Activated CD4-positive, alpha-beta memory T cell treated with anti-CD3 and anti-CD28 coated beads for 36 hours (primary cell): ENCODE measurements around the gene CXorf65. TPM values are rescaled to one million over a fixed set of nuclear protein-coding genes. Genes with fewer than 3 reads are reported as not detected.

ENCODE experiments used
- CTCF ChIA-PET: fragments of 350-600 bp; sonication (Branson Sonifier 250); formaldehyde crosslinking; loops from one replicate; lab custom pipeline; 2021; ENCODE audit warnings: antibody characterized with exemption, inconsistent platforms; lab: Charles Lee
- POLR2A ChIA-PET: fragments of 350-600 bp; sonication (Branson Sonifier 250); formaldehyde crosslinking; loops from one replicate; lab custom pipeline; 2021; ENCODE audit warnings: antibody characterized with exemption; lab: Charles Lee
- DNase-seq: peaks from one replicate; pipeline ENCODE4 v3.0.0-alpha.2; 2020
- H3K27ac Mint-ChIP-seq: one replicate; pipeline ENCODE4 v1.8.0; 2021; ENCODE audit warnings: mixed read lengths
- H3K27me3 Mint-ChIP-seq: one replicate; pipeline ENCODE4 v1.8.0; 2021; ENCODE audit warnings: mixed read lengths
- H3K36me3 Mint-ChIP-seq: one replicate; pipeline ENCODE4 v1.8.0; 2021; ENCODE audit warnings: mixed read lengths
- H3K4me1 Mint-ChIP-seq: one replicate; pipeline ENCODE4 v1.8.0; 2021; ENCODE audit warnings: low read depth, mixed read lengths
- H3K4me3 Mint-ChIP-seq: one replicate; pipeline ENCODE4 v1.8.0; 2021; ENCODE audit warnings: mild to moderate bottlenecking, mixed read lengths
- H3K9me3 Mint-ChIP-seq: one replicate; pipeline ENCODE4 v1.8.0; 2021; ENCODE audit warnings: mixed read lengths
- intact Hi-C: fragments of 100-400 bp; cut with micrococcal nuclease; formaldehyde crosslinking; loops from one replicate; pipeline ENCODE4 v1.15.1; 2023
- total RNA-seq, 2 experiments: library from RNA; stranded (reverse); gene quantifications; one replicate each; pipeline ENCODE4 v1.2.3, GENCODE V29; 2021

Gene CXorf65
- total RNA-seq, 2 experiments from 2014 or later = 12.0 to 12.6 TPM

DNA sequence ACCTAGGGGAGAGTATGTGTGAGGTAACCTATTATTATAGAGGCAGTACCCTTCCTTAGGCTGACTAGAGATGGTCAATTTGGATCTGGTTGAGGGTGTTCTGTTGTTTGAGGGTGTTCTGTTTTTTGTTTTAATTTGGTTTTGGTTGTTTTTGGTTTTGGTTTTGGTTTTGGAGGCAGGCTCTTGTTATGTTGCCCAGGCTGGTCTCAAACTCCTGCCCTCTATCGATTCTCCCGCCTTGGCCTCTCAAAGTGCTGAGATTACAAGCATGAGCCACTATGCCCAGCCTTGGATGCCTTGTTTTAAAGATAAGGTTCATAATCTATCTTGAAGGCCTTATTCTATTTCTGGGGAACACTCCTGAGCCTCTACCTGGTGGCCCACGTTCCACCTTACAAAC, 912 bp downstream of the CXorf65 start:
- intact Hi-C loops = no loop called here

GRCh38 chrX:71103110-71103983, 3.2 kb downstream of the CXorf65 start:
- Mint-ChIP-seq H3K9me3 (no peaks in the 10 kb centered on the region), H3K4me1 (peaks cover 78% of the 10 kb centered on the region), H3K4me3 (peak overlapping the region; percentile 56), H3K27ac (peak overlapping the region; percentile 83), H3K36me3 (peaks cover 27% of the 10 kb centered on the region), H3K27me3 (no peaks in the 10 kb centered on the region)
- peak; percentile 71 for DNase-seq
- CTCF ChIA-PET = interaction anchor here (0.8 to 4.9 kb wide), 3 partner anchors 8 to 26 kb away, joined by 3 to 33 read pairs (median 5); partner anchors contain the start of genes IL2RG and MED12
- POLR2A ChIA-PET = interaction anchor here (1.1 to 3.4 kb wide), 3 partner anchors 8 to 78 kb away, joined by 3 to 28 read pairs (median 7); partner anchors contain the start of genes IL2RG and MED12
- intact Hi-C loops = loop anchor here (1.0 kb wide), 1 partner anchor 8 kb away; the partner anchor contains the start of gene IL2RG

More for the DNA sequence above, 912 bp downstream of the CXorf65 start:
- Mint-ChIP-seq H3K4me1 (peaks cover 66% of the 10 kb centered on the region), H3K9me3 (no peaks in the 10 kb centered on the region), H3K27me3 (no peaks in the 10 kb centered on the region), H3K36me3 (peaks cover 50% of the 10 kb centered on the region), H3K27ac (peak overlapping the region; percentile 98), H3K4me3 (peak overlapping the region; percentile 56)
- ChIA-PET CTCF (interaction anchor here (1.8 kb wide), 1 partner anchor 72 kb away, joined by 4 read pairs; no protein-coding TSS in a partner anchor), POLR2A (interaction anchor here (0.9 kb wide), 1 partner anchor 13 kb away, joined by 3 read pairs; the partner anchor contains the start of gene MED12)
- no peak for DNase-seq

DNA sequence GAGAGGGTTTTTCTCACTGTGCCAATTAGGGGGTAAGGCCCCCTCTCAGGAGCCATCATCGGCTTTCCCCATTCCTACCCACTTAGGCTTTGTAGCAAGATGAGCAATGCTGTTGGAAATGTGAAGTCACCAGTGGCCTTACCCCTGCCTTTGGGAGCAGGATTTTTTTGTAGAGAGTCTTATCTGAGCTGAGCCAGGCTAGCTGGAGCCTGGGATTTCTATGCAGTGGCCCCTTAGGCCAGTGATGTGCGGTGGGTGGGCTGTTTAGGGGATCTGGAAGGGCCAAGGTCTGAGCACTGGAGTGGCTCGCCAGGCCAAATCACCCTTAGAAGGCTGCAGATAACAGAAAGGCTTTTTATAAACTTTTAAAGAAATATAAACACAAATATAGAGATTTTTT, 4.2 kb downstream of the CXorf65 start:
- Mint-ChIP-seq H3K27me3 (no peaks in the 10 kb centered on the region), H3K36me3 (peaks cover 16% of the 10 kb centered on the region), H3K4me3 (no peak overlapping the region), H3K9me3 (no peaks in the 10 kb centered on the region), H3K27ac (peak overlapping the region; percentile 83), H3K4me1 (peaks cover 73% of the 10 kb centered on the region)
- intact Hi-C loops = loop anchor here (1.0 kb wide), 1 partner anchor 27 kb away; no protein-coding TSS in a partner anchor
- no peak for DNase-seq
- CTCF ChIA-PET = interaction anchor here (1.4 to 4.9 kb wide), 5 partner anchors 10 to 76 kb away, joined by 5 to 33 read pairs (median 6); partner anchors contain the start of genes IL2RG and MED12
- POLR2A ChIA-PET = interaction anchor here (1.1 to 3.4 kb wide), 4 partner anchors 9 to 79 kb away, joined by 3 to 28 read pairs (median 6); partner anchors contain the start of genes IL2RG and MED12

DNA sequence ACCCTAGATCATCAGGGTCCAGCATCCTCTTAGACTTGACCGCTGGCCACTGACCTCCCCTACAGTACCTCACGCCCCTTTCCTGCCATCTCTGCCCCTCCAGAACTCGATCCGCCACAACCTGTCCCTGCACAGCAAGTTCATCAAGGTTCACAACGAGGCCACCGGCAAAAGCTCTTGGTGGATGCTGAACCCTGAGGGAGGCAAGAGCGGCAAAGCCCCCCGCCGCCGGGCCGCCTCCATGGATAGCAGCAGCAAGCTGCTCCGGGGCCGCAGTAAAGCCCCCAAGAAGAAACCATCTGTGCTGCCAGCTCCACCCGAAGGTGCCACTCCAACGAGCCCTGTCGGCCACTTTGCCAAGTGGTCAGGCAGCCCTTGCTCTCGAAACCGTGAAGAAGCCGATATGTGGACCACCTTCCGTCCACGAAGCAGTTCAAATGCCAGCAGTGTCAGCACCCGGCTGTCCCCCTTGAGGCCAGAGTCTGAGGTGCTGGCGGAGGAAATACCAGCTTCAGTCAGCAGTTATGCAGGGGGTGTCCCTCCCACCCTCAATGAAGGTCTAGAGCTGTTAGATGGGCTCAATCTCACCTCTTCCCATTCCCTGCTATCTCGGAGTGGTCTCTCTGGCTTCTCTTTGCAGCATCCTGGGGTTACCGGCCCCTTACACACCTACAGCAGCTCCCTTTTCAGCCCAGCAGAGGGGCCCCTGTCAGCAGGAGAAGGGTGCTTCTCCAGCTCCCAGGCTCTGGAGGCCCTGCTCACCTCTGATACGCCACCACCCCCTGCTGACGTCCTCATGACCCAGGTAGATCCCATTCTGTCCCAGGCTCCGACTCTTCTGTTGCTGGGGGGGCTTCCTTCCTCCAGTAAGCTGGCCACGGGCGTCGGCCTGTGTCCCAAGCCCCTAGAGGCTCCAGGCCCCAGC, 5.7 kb downstream of the CXorf65 start:
- no peaks in the 10 kb centered on the region for H3K9me3 Mint-ChIP-seq
- intact Hi-C loops = no loop called here
- POLR2A ChIA-PET = interaction anchor here (1.5 to 3.4 kb wide), 3 partner anchors 11 to 19 kb away, joined by 5 to 28 read pairs (median 7); partner anchors contain the start of genes IL2RG and MED12
- no peak overlapping the region for H3K27ac Mint-ChIP-seq
- H3K36me3 Mint-ChIP-seq = peaks cover 4% of the 10 kb centered on the region
- DNase-seq = peak; percentile 29
- H3K4me3 Mint-ChIP-seq = no peak overlapping the region
- H3K27me3 Mint-ChIP-seq = no peaks in the 10 kb centered on the region
- H3K4me1 Mint-ChIP-seq = peaks cover 61% of the 10 kb centered on the region
- CTCF ChIA-PET = interaction anchor here (0.6 to 4.9 kb wide), 6 partner anchors 11 to 216 kb away, joined by 3 to 33 read pairs (median 6); partner anchors contain the start of gene IL2RG

DNA sequence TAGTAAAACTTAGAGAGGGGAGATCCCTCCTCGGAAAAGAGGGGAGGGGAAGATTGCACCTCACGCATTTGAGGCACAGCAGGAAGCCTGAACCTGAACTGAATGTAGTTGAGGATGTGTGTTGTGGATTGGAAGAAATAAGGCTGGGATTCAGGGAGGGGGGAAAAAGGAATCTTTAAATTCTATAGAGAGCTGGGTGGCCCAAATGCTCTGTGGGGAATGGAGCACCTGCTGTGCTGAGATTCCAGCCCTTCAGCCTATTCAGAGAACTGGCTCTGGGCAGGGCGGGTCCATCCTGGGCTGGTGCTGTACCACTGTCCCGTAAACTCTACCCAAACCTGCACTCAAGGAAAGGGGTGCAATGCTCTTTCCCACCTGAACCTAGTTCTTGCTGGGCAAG, 6.8 kb downstream of the CXorf65 start:
- POLR2A ChIA-PET = interaction anchor here (1.2 to 1.7 kb wide), 2 partner anchors 12 to 18 kb away, joined by 5 to 10 read pairs; partner anchors contain the start of genes IL2RG and MED12
- H3K9me3 Mint-ChIP-seq = no peaks in the 10 kb centered on the region
- peak overlapping the region; percentile 57 for H3K27ac Mint-ChIP-seq
- H3K36me3 Mint-ChIP-seq = no peaks in the 10 kb centered on the region
- peaks cover 57% of the 10 kb centered on the region for H3K4me1 Mint-ChIP-seq
- CTCF ChIA-PET = interaction anchor here (0.8 to 4.9 kb wide), 8 partner anchors 9 to 80 kb away, joined by 3 to 33 read pairs (median 4); partner anchors contain the start of genes IL2RG and MED12
- intact Hi-C loops = loop anchor here (2.0 to 5.0 kb wide), 2 partner anchors 79 to 268 kb away; partner anchors contain the start of gene TAF1
- H3K27me3 Mint-ChIP-seq = no peaks in the 10 kb centered on the region
- H3K4me3 Mint-ChIP-seq = no peak overlapping the region
- no peak for DNase-seq

DNA sequence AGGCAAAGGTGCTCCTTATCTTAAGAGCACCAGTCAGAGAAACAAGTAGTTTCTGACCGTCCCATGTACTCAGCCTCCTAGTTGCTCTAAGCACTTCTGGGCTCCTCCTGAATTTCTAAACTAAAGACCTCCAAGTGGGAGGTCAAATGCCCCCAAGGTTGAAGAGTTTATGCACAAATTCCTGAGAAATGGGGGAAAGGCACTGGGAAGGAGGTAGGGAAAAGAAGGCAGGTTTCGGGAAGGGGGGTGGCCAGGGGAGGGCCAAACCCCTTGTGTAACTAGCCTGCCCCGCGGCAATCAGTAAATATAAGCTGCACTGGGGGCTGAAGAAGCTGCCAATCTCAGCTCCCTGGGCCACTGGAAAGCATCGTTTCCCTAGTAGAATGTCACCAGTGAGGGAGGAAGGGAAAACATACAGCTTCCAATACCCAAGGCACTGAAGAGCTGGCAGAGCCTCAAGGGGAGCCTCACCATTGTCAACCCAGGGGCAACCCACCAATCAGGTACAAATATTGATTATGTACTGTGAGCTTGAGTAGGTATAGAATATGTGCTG, 7.5 kb downstream of the CXorf65 start:
- Mint-ChIP-seq H3K27me3 (no peaks in the 10 kb centered on the region), H3K4me3 (no peak overlapping the region), H3K36me3 (no peaks in the 10 kb centered on the region), H3K27ac (peak overlapping the region; percentile 57), H3K9me3 (no peaks in the 10 kb centered on the region), H3K4me1 (peaks cover 50% of the 10 kb centered on the region)
- ChIA-PET POLR2A (interaction anchor here (1.2 to 1.7 kb wide), 2 partner anchors 13 to 19 kb away, joined by 5 to 10 read pairs; partner anchors contain the start of genes IL2RG and MED12), CTCF (interaction anchor here (0.8 to 4.9 kb wide), 8 partner anchors 10 to 81 kb away, joined by 3 to 33 read pairs (median 4); partner anchors contain the start of genes IL2RG and MED12)
- intact Hi-C loops = loop anchor here (1.0 to 5.0 kb wide), 4 partner anchors 12 to 268 kb away; partner anchors contain the start of genes IL2RG and TAF1
- DNase-seq = no peak

DNA sequence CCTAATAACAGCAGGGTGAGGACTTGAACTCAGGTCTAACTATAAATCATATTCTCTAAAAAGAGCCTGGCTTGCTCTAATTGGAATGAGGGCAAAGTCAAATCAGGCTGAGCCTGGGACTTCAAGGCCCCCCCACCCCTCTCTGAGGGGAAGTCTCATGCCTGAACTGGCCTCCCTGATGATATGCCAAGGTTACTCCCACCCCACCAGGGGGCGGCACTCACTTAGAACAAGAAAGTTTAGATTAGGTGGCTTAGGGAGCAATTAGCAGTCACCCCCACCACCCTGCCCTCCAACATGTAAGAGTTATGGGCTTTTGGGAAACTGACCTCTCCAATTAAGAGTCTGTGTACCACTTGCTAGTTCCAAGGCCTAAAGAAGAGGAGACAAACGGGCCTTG, 8.2 kb downstream of the CXorf65 start:
- Mint-ChIP-seq H3K9me3 (no peaks in the 10 kb centered on the region), H3K27ac (no peak overlapping the region), H3K27me3 (no peaks in the 10 kb centered on the region), H3K4me3 (no peak overlapping the region), H3K4me1 (peaks cover 43% of the 10 kb centered on the region), H3K36me3 (no peaks in the 10 kb centered on the region)
- ChIA-PET POLR2A (interaction anchor here (2.4 kb wide), 1 partner anchor 13 kb away, joined by 9 read pairs; the partner anchor contains the start of gene IL2RG), CTCF (interaction anchor here (1.0 to 1.3 kb wide), 4 partner anchors 8 to 31 kb away, joined by 3 to 15 read pairs (median 5); partner anchors contain the start of genes CXorf65 and MED12)
- peak; percentile 79 for DNase-seq
- intact Hi-C loops = loop anchor here (1.0 to 5.0 kb wide), 4 partner anchors 13 to 269 kb away; partner anchors contain the start of genes IL2RG and TAF1

DNA sequence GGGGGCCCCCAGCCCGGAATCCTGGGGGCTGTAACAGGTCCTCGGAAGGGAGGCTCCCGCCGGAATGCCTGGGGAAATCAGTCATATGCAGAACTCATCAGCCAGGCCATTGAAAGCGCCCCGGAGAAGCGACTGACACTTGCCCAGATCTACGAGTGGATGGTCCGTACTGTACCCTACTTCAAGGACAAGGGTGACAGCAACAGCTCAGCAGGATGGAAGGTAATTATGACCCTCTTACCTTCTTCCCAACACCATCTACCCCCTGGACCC, 9.8 kb downstream of the CXorf65 start:
- no peaks in the 10 kb centered on the region for H3K36me3 Mint-ChIP-seq
- no peak overlapping the region for H3K27ac Mint-ChIP-seq
- peak overlapping the region; percentile 84 for H3K4me3 Mint-ChIP-seq
- no peak for DNase-seq
- no peaks in the 10 kb centered on the region for H3K27me3 Mint-ChIP-seq
- ChIA-PET CTCF (interaction anchor here (1.2 kb wide), 1 partner anchor 32 kb away, joined by 6 read pairs; no protein-coding TSS in a partner anchor), POLR2A (interaction anchor here (1.1 to 2.4 kb wide), 2 partner anchors 15 to 21 kb away, joined by 6 to 9 read pairs; partner anchors contain the start of genes IL2RG and MED12)
- H3K4me1 Mint-ChIP-seq = peaks cover 30% of the 10 kb centered on the region
- intact Hi-C loops = loop anchor here (1.0 to 5.0 kb wide), 2 partner anchors 28 to 271 kb away; partner anchors contain the start of genes SNX12 and TAF1
- no peaks in the 10 kb centered on the region for H3K9me3 Mint-ChIP-seq

DNA sequence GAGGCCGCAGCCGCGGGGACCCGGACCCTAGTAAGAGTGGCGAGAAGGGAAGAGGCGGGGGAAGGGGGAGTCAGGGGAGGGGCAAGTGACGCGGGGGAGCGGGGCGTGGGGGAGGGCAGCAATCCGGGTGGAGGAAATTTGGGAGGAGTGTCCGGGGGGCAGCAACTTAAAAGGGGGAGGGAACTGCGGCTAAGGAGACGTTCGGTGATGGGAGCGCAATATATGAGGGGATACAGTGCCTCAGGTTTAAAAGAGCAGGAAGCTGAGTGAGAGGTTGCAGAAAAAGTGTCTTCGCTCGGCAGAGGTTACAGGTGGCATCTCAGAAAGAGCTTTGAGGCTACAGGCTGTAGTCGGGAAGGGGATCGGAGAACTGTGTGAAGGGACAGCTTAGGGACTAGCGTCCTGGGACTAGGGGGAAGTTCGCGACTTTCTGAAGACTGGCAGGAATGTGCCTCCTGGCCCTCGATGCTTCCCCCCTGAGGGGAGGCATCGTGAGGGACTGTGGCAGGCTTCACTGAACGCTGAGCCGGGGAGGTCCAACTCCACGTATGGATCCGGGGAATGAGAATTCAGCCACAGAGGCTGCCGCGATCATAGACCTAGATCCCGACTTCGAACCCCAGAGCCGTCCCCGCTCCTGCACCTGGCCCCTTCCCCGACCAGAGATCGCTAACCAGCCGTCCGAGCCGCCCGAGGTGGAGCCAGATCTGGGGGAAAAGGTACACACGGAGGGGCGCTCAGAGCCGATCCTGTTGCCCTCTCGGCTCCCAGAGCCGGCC, 10.4 kb downstream of the CXorf65 start:
- POLR2A ChIA-PET = interaction anchor here (0.9 to 2.4 kb wide), 3 partner anchors 8 to 22 kb away, joined by 3 to 9 read pairs (median 6); partner anchors contain the start of genes IL2RG and MED12
- no peak for DNase-seq
- H3K9me3 Mint-ChIP-seq = no peaks in the 10 kb centered on the region
- peaks cover 26% of the 10 kb centered on the region for H3K4me1 Mint-ChIP-seq
- H3K36me3 Mint-ChIP-seq = no peaks in the 10 kb centered on the region
- intact Hi-C loops = loop anchor here (1.0 to 5.0 kb wide), 4 partner anchors 15 to 271 kb away; partner anchors contain the start of genes IL2RG, MED12, SNX12 and TAF1
- H3K27me3 Mint-ChIP-seq = no peaks in the 10 kb centered on the region
- peak overlapping the region; percentile 84 for H3K4me3 Mint-ChIP-seq
- peak overlapping the region; percentile 85 for H3K27ac Mint-ChIP-seq
- CTCF ChIA-PET = interaction anchor here (1.2 kb wide), 1 partner anchor 33 kb away, joined by 6 read pairs; no protein-coding TSS in a partner anchor
